Breast epithelium (tissue), 3 donors: ENCODE results near the gene FHIP1B.

ENCODE experiments used
- POLR2AphosphoS5 ChIP-seq, 3 donors: sonication (generic); formaldehyde crosslinking; IDR thresholded peaks; one replicate each; pipeline ENCODE4 v1.6.1; 2017; ENCODE audit warnings: antibody characterized with exemption in 3 of 3
- TF ChIP-seq, protein P1 (sequence below), 3 donors: fragments of 450-650 bp; IDR thresholded peaks; one replicate each; pipeline ENCODE4 v1.5.1; 2016 to 2017; ENCODE audit warnings: antibody characterized with exemption in 3 of 3, mild to moderate bottlenecking in 3 of 3, moderate library complexity in 3 of 3

DNA sequence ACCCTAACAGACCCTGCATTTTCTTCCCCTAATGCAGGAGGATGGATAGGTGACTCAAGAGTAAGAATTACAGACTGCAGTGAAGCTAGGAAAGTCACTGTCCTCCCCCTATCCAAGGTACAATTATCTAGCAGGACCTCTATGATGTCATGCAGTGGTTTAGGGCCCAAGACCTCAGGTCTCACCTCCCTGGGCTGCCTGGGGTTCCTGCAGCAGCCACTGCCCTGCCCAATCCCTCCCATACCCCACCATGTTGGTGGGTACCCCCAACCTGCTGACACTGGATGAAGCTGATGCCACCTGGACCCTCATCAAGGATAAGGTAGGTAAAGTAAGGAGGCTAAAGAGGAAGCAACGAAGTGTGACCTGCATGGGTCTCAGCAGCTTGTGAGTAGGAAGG is 29.1 kb downstream of the FHIP1B start, which contains the start of gene C11orf42:
- TF ChIP-seq, protein P1, sequence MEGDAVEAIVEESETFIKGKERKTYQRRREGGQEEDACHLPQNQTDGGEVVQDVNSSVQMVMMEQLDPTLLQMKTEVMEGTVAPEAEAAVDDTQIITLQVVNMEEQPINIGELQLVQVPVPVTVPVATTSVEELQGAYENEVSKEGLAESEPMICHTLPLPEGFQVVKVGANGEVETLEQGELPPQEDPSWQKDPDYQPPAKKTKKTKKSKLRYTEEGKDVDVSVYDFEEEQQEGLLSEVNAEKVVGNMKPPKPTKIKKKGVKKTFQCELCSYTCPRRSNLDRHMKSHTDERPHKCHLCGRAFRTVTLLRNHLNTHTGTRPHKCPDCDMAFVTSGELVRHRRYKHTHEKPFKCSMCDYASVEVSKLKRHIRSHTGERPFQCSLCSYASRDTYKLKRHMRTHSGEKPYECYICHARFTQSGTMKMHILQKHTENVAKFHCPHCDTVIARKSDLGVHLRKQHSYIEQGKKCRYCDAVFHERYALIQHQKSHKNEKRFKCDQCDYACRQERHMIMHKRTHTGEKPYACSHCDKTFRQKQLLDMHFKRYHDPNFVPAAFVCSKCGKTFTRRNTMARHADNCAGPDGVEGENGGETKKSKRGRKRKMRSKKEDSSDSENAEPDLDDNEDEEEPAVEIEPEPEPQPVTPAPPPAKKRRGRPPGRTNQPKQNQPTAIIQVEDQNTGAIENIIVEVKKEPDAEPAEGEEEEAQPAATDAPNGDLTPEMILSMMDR (IDR thresholded peaks at IDR 0.05): no peak
- TF ChIP-seq POLR2AphosphoS5 (IDR thresholded peaks at IDR 0.05): no peak
